B cell (primary cell): ENCODE results near the gene PAK4. TPM values are rescaled to one million over a fixed set of nuclear protein-coding genes. Genes with fewer than 3 reads are reported as not detected.

Source experiments
- ATAC-seq: fragments of 200-7000 bp; cut with Tn5 transposase; one replicate; pipeline ENCODE4 v1.10.0; 2021; ENCODE audit warnings: low read depth, mild to moderate bottlenecking, moderate number of reproducible peaks, moderate library complexity
- CTCF ChIA-PET: fragments of 350-600 bp; sonication (Branson Sonifier 250); formaldehyde crosslinking; loops from one replicate; lab custom pipeline; 2021; ENCODE audit warnings: antibody characterized with exemption, inconsistent platforms; lab: Charles Lee
- POLR2A ChIA-PET: fragments of 350-600 bp; sonication (Branson Sonifier 250); formaldehyde crosslinking; loops from one replicate; lab custom pipeline; 2021; ENCODE audit warnings: antibody characterized with exemption; lab: Charles Lee
- DNase-seq: peaks from one replicate; pipeline ENCODE4 v3.0.0; 2013
- H2AFZ ChIP-seq: 2 replicates; pipeline ENCODE4 v1.6.1; 2012; ENCODE audit warnings: mild to moderate bottlenecking, low read depth, low read length; ENCODE audit not compliant: insufficient read depth, poor library complexity, severe bottlenecking
- H3K27ac ChIP-seq, 2 donors: 1 replicate in 1 of 2; 2 replicates in 1 of 2; pipeline ENCODE4 v1.5.1; 2012 to 2013; ENCODE audit warnings: low read length in 2 of 2, mild to moderate bottlenecking in 2 of 2, moderate library complexity in 1 of 2
- H3K27me3 ChIP-seq, 4 experiments: fragments of 200-600 bp in 1 of 4; sonication (generic) in 1 of 4; replicated peaks in 1 of 4; 1 replicate in 2 of 4; 2 replicates in 2 of 4; pipeline versions ENCODE4 v1.6.1 to v1.7.0; 2013 to 2016; ENCODE audit warnings: low read length in 3 of 4, mild to moderate bottlenecking in 2 of 4, mixed read lengths in 1 of 4, moderate library complexity in 1 of 4; ENCODE audit not compliant: insufficient read depth in 4 of 4, control insufficient read depth in 3 of 4; ENCODE audit errors: control extremely low read depth in 1 of 4
- H3K36me3 ChIP-seq, 2 experiments: replicated peaks in 1 of 2; 1 replicate in 1 of 2; 2 replicates in 1 of 2; pipeline versions ENCODE4 v1.6.1 to v1.7.1; 2013; ENCODE audit warnings: low read length in 1 of 2; ENCODE audit not compliant: insufficient read depth in 2 of 2, control insufficient read depth in 1 of 2; ENCODE audit errors: control extremely low read depth in 1 of 2, extremely low read depth in 1 of 2
- H3K4me1 ChIP-seq, 2 donors: fragments of 200-600 bp in 1 of 2; sonication (generic) in 1 of 2; 1 replicate in 1 of 2; 2 replicates in 1 of 2; pipeline versions ENCODE4 v1.5.1 to v1.6.1; 2013 to 2017; ENCODE audit warnings: low read length in 2 of 2; ENCODE audit not compliant: control insufficient read depth in 2 of 2, insufficient read depth in 2 of 2
- H3K4me2 ChIP-seq: replicated peaks from 2 replicates; pipeline ENCODE3; 2012; ENCODE audit warnings: mild to moderate bottlenecking, low read depth, low read length; ENCODE audit not compliant: poor library complexity, severe bottlenecking
- H3K4me3 ChIP-seq, 5 experiments: fragments of 200-600 bp in 1 of 5; sonication (generic) in 1 of 5; 1 replicate in 3 of 5; 2 replicates in 2 of 5; pipeline versions ENCODE4 v1.5.1 to v1.7.0; 2011 to 2016; ENCODE audit warnings: low read length in 4 of 5, mild to moderate bottlenecking in 4 of 5, low read depth in 2 of 5, control low read depth in 1 of 5, moderate library complexity in 1 of 5; ENCODE audit not compliant: insufficient read depth in 1 of 5; ENCODE audit errors: control extremely low read depth in 1 of 5, extremely low read depth in 1 of 5
- H3K79me2 ChIP-seq: fragments of 200-600 bp; sonication (generic); one replicate; pipeline ENCODE4 v1.6.0; 2016; ENCODE audit warnings: low read length; ENCODE audit not compliant: control insufficient read depth, insufficient read depth
- H3K9ac ChIP-seq: fragments of 200-600 bp; sonication (generic); 2 replicates; pipeline ENCODE4 v1.6.1; 2017; ENCODE audit warnings: mild to moderate bottlenecking, low read length, moderate library complexity
- H3K9me3 ChIP-seq, 3 donors: one replicate each; pipeline versions ENCODE4 v1.6.1 to v1.7.1; 2013; ENCODE audit warnings: low read length in 2 of 3; ENCODE audit not compliant: control insufficient read depth in 2 of 3, insufficient read depth in 1 of 3; ENCODE audit errors: control extremely low read depth in 1 of 3
- H4K20me1 ChIP-seq: 2 replicates; pipeline ENCODE4 v1.6.0; 2012; ENCODE audit warnings: mild to moderate bottlenecking, low read length; ENCODE audit not compliant: insufficient read depth, control insufficient read depth, poor library complexity, severe bottlenecking
- H3K27ac Mint-ChIP-seq: one replicate; pipeline ENCODE4 v1.8.0; 2021; ENCODE audit warnings: mixed read lengths
- H3K27me3 Mint-ChIP-seq: one replicate; pipeline ENCODE4 v1.8.0; 2021; ENCODE audit warnings: mixed read lengths
- H3K4me1 Mint-ChIP-seq: one replicate; pipeline ENCODE4 v1.8.0; 2021; ENCODE audit warnings: mixed read lengths
- H3K4me3 Mint-ChIP-seq: one replicate; pipeline ENCODE4 v1.8.0; 2021; ENCODE audit warnings: mixed read lengths
- H3K9me3 Mint-ChIP-seq: one replicate; pipeline ENCODE4 v1.8.0; 2022; ENCODE audit warnings: mixed read lengths; ENCODE audit not compliant: insufficient read depth
- CTCF ChIP-seq: fragments of 200-600 bp; IDR thresholded peaks from one replicate; pipeline ENCODE4 v1.8.0; 2022; ENCODE audit warnings: antibody characterized with exemption, mild to moderate bottlenecking
- EZH2 ChIP-seq: IDR thresholded peaks from 2 replicates; pipeline ENCODE4 v1.6.1; 2012; ENCODE audit warnings: borderline replicate concordance, low read depth, mild to moderate bottlenecking, moderate library complexity, low read length; ENCODE audit not compliant: insufficient read depth, poor library complexity, severe bottlenecking
- WGBS: methylation state at CpG from one replicate; pipeline ENCODE4 v1.1.5; 2013; ENCODE audit warnings: missing lambda C conversion rate; ENCODE audit not compliant: insufficient coverage; 5-methylcytosine and 5-hydroxymethylcytosine counted together
- intact Hi-C: fragments of 100-400 bp; cut with micrococcal nuclease; formaldehyde crosslinking; loops from one replicate; pipeline ENCODE4 v1.10.0; 2022
- polyA plus RNA-seq: library from polyadenylated mRNA; depleted of rRNA; stranded (reverse); fragments of >200 nt; gene quantifications from 2 replicates; pipeline ENCODE4 v1.2.3, GENCODE V29; 2012
- total RNA-seq, 2 donors: library from RNA; stranded (reverse); fragments of 120-200 nt in 1 of 2; gene quantifications; 1 replicate in 1 of 2; 2 replicates in 1 of 2; pipeline versions ENCODE4 v1.2.3 to v1.2.4, GENCODE V29; 2013 to 2022

PAK4 gene
- total and polyA plus RNA-seq, 2 donors (not counting 1 experiment from before 2014, with no cell fraction given), result 12.0 to 23.3 TPM

- peaks cover 46% of the 10 kb centered on the region for H3K27me3 Mint-ChIP-seq
- intact Hi-C loops, result no loop called here
- H3K27ac Mint-ChIP-seq, result no peak overlapping the region
- no peaks in the 10 kb centered on the region for H4K20me1 ChIP-seq
- ATAC-seq (no peak), DNase-seq (no peak)
- H2AFZ ChIP-seq, result no peak overlapping the region
- H3K4me3 ChIP-seq, result no peak overlapping the region
- H3K27ac ChIP-seq, result no peak overlapping the region
- TF ChIP-seq EZH2 (no peak), CTCF (no peak)
- no peaks in the 10 kb centered on the region for H3K9me3 ChIP-seq
- H3K27me3 ChIP-seq, result peaks cover 0 to 15% (median 4%) of the 10 kb centered on the region in 4 experiments
- no peaks in the 10 kb centered on the region for H3K9me3 Mint-ChIP-seq
- no peaks in the 10 kb centered on the region for H3K79me2 ChIP-seq
- WGBS, result 7% methylated on average over 2 of the region's 4 CpGs
- no peak overlapping the region for H3K4me2 ChIP-seq
- H3K4me1 Mint-ChIP-seq, result no peaks in the 10 kb centered on the region
- H3K36me3 ChIP-seq, result no peaks in the 10 kb centered on the region
- ChIA-PET POLR2A (interaction anchor here (0.6 kb wide), 1 partner anchor 12 kb away, joined by 4 read pairs; no protein-coding TSS in a partner anchor), CTCF (interaction anchor here (0.5 kb wide), 1 partner anchor 221 kb away, joined by 3 read pairs; the partner anchor contains the start of gene SUPT5H)
- no peaks in the 10 kb centered on the region for H3K4me1 ChIP-seq
- no peak overlapping the region for H3K4me3 Mint-ChIP-seq
- H3K9ac ChIP-seq, result no peak overlapping the region
Observed at GRCh38 chr19:39223703-39224279, 98.2 kb downstream of the PAK4 start.

- CTCF ChIA-PET, result interaction anchor here (0.7 kb wide), 1 partner anchor 38 kb away, joined by 3 read pairs; no protein-coding TSS in a partner anchor
- Histone ChIP-seq H3K27ac (no peak overlapping the region), H3K4me1 (no peaks in the 10 kb centered on the region), H3K27me3 (peaks cover 0 to 13% (median 4%) of the 10 kb centered on the region in 4 experiments), H3K4me3 (no peak overlapping the region), H3K79me2 (no peaks in the 10 kb centered on the region), H3K4me2 (no peak overlapping the region), H3K9me3 (no peaks in the 10 kb centered on the region), H3K9ac (no peak overlapping the region), H4K20me1 (no peaks in the 10 kb centered on the region), H2AFZ (no peak overlapping the region), H3K36me3 (no peaks in the 10 kb centered on the region)
- 23% methylated on average over 3 of the region's 3 CpGs for WGBS
- no peak for TF ChIP-seq EZH2
- no peak for TF ChIP-seq CTCF
- Mint-ChIP-seq H3K27ac (no peak overlapping the region), H3K4me1 (no peaks in the 10 kb centered on the region), H3K9me3 (no peaks in the 10 kb centered on the region), H3K27me3 (peaks cover 41% of the 10 kb centered on the region), H3K4me3 (no peak overlapping the region)
- DNase-seq (no peak), ATAC-seq (no peak)
- intact Hi-C loops, result no loop called here
- POLR2A ChIA-PET, result no interaction called here
Observed at GRCh38 chr19:39224910-39225309, 99.3 kb downstream of the PAK4 start.

Other genes starting within 250 kb of the PAK4 start
- 66.2 and 67.0 TPM in 2 replicates for gene RINL, start 247.5 kb upstream of the PAK4 start, total RNA-seq
- gene RINL, start 247.5 kb upstream of the PAK4 start, polyA plus RNA-seq, result 66.2 and 113 TPM in 2 replicates
- 41.8 and 42.4 TPM in 2 replicates for gene SIRT2, start 226.2 kb upstream of the PAK4 start, total RNA-seq
- gene SIRT2, start 226.2 kb upstream of the PAK4 start, polyA plus RNA-seq, result 57.1 and 65.9 TPM in 2 replicates
- 30.3 and 31.5 TPM in 2 replicates for gene NFKBIB, start 225.8 kb upstream of the PAK4 start, total RNA-seq
- gene NFKBIB, start 225.8 kb upstream of the PAK4 start, polyA plus RNA-seq, result 54.4 and 117 TPM in 2 replicates
- 0.39 and 1.4 TPM in 2 replicates for gene CCER2, start 213.6 kb upstream of the PAK4 start, total RNA-seq
- gene CCER2, start 213.6 kb upstream of the PAK4 start, polyA plus RNA-seq, result 2.2 and 3.2 TPM in 2 replicates
- gene SARS2, start 195.0 kb upstream of the PAK4 start, total RNA-seq, result 32.0 and 38.1 TPM in 2 replicates
- gene SARS2, start 195.0 kb upstream of the PAK4 start, polyA plus RNA-seq, result 61.3 and 65.9 TPM in 2 replicates
- gene MRPS12, start 194.8 kb upstream of the PAK4 start, total RNA-seq, result 27.0 and 29.2 TPM in 2 replicates
- gene MRPS12, start 194.8 kb upstream of the PAK4 start, polyA plus RNA-seq, result 21.2 and 30.3 TPM in 2 replicates
- not detected in 2 replicates for gene FBXO17, start 150.0 kb upstream of the PAK4 start, total RNA-seq
- gene FBXO17, start 150.0 kb upstream of the PAK4 start, polyA plus RNA-seq, result not detected in 2 replicates
- 0.12 TPM in 1 of 2 replicates, not detected in the other for gene FBXO27, start 93.2 kb upstream of the PAK4 start, total RNA-seq
- gene FBXO27, start 93.2 kb upstream of the PAK4 start, polyA plus RNA-seq, result 0.18 and 0.33 TPM in 2 replicates
- not detected in 2 replicates for gene ACP7, start 41.4 kb upstream of the PAK4 start, total RNA-seq
- not detected in 2 replicates for gene ACP7, start 41.4 kb upstream of the PAK4 start, polyA plus RNA-seq
- not detected in 2 replicates for gene NCCRP1, start 71.2 kb downstream of the PAK4 start, total RNA-seq
- gene NCCRP1, start 71.2 kb downstream of the PAK4 start, polyA plus RNA-seq, result 0.04 and 0.10 TPM in 2 replicates
- not detected in 2 replicates for gene SYCN, start 78.5 kb downstream of the PAK4 start, total RNA-seq
- gene SYCN, start 78.5 kb downstream of the PAK4 start, polyA plus RNA-seq, result not detected in 2 replicates
- gene IFNL3, start 119.2 kb downstream of the PAK4 start, total RNA-seq, result not detected in 2 replicates
- not detected in 2 replicates for gene IFNL3, start 119.2 kb downstream of the PAK4 start, polyA plus RNA-seq
- not detected in 2 replicates for gene IFNL4, start 123.1 kb downstream of the PAK4 start, total RNA-seq
- not detected in 2 replicates for gene IFNL4, start 123.1 kb downstream of the PAK4 start, polyA plus RNA-seq
- not detected in 2 replicates for gene IFNL2, start 142.6 kb downstream of the PAK4 start, total RNA-seq
- not detected in 2 replicates for gene IFNL2, start 142.6 kb downstream of the PAK4 start, polyA plus RNA-seq
- not detected in 2 replicates for gene IFNL1, start 170.6 kb downstream of the PAK4 start, total RNA-seq
- not detected in 2 replicates for gene IFNL1, start 170.6 kb downstream of the PAK4 start, polyA plus RNA-seq
- 1.0 and 1.7 TPM in 2 replicates for gene LRFN1, start 195.1 kb downstream of the PAK4 start, total RNA-seq
- 1.8 and 2.9 TPM in 2 replicates for gene LRFN1, start 195.1 kb downstream of the PAK4 start, polyA plus RNA-seq
- 169 and 176 TPM in 2 replicates for gene GMFG, start 210.3 kb downstream of the PAK4 start, total RNA-seq
- 161 and 174 TPM in 2 replicates for gene GMFG, start 210.3 kb downstream of the PAK4 start, polyA plus RNA-seq
- 90.0 and 96.1 TPM in 2 replicates for gene SAMD4B, start 216.6 kb downstream of the PAK4 start, total RNA-seq
- 62.9 and 87.3 TPM in 2 replicates for gene SAMD4B, start 216.6 kb downstream of the PAK4 start, polyA plus RNA-seq